WTC11 (cell line): ENCODE results near the gene PLCL2.

ENCODE experiments used
- ESRRA ChIP-seq: sonication (generic); formaldehyde crosslinking; IDR thresholded peaks from 2 replicates; pipeline ENCODE4 v1.8.1; 2022; ENCODE audit warnings: mild to moderate bottlenecking, missing genetic modification reagents, borderline replicate concordance
- FOXK1 ChIP-seq: sonication (generic); formaldehyde crosslinking; IDR thresholded peaks from 2 replicates; pipeline ENCODE4 v1.8.0; 2022; ENCODE audit warnings: mild to moderate bottlenecking, moderate library complexity, missing genetic modification reagents
- PRDM15 ChIP-seq: sonication (generic); formaldehyde crosslinking; IDR thresholded peaks from 2 replicates; pipeline ENCODE4 v1.8.0; 2022; ENCODE audit warnings: missing genetic modification reagents
- TEAD1 ChIP-seq: sonication (generic); formaldehyde crosslinking; IDR thresholded peaks from 2 replicates; pipeline ENCODE4 v1.8.0; 2022; ENCODE audit warnings: mild to moderate bottlenecking, missing genetic modification reagents
- USF1 ChIP-seq: sonication (generic); formaldehyde crosslinking; IDR thresholded peaks from 2 replicates; pipeline ENCODE4 v1.8.0; 2022; ENCODE audit warnings: mild to moderate bottlenecking, missing genetic modification reagents
- ZSCAN18 ChIP-seq: fragments of 250-450 bp; sonication (Bioruptor Pico); IDR thresholded peaks from 2 replicates; pipeline ENCODE4 v2.1.2; 2022; ENCODE audit warnings: mild to moderate bottlenecking, moderate library complexity
- TF ChIP-seq, protein P1 (sequence below): fragments of 200-600 bp; IDR thresholded peaks from 2 replicates; pipeline ENCODE4 v1.8.0; 2022; ENCODE audit warnings: antibody characterized with exemption
- TF ChIP-seq, protein P2 (sequence below): sonication (generic); formaldehyde crosslinking; IDR thresholded peaks from 2 replicates; pipeline ENCODE4 v1.8.1; 2022; ENCODE audit warnings: low read depth, missing genetic modification reagents, borderline replicate concordance

- TF ChIP-seq FOXK1 (CRISPR knock-in tag) (no peak), PRDM15 (no peak), TEAD1 (CRISPR knock-in tag) (no peak), ZSCAN18 (CRISPR knock-in tag) (no peak), USF1 (CRISPR knock-in tag) (no peak), ESRRA (CRISPR knock-in tag) (no peak)
- TF ChIP-seq, protein P1, sequence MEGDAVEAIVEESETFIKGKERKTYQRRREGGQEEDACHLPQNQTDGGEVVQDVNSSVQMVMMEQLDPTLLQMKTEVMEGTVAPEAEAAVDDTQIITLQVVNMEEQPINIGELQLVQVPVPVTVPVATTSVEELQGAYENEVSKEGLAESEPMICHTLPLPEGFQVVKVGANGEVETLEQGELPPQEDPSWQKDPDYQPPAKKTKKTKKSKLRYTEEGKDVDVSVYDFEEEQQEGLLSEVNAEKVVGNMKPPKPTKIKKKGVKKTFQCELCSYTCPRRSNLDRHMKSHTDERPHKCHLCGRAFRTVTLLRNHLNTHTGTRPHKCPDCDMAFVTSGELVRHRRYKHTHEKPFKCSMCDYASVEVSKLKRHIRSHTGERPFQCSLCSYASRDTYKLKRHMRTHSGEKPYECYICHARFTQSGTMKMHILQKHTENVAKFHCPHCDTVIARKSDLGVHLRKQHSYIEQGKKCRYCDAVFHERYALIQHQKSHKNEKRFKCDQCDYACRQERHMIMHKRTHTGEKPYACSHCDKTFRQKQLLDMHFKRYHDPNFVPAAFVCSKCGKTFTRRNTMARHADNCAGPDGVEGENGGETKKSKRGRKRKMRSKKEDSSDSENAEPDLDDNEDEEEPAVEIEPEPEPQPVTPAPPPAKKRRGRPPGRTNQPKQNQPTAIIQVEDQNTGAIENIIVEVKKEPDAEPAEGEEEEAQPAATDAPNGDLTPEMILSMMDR = no peak
- TF ChIP-seq, protein P2, sequence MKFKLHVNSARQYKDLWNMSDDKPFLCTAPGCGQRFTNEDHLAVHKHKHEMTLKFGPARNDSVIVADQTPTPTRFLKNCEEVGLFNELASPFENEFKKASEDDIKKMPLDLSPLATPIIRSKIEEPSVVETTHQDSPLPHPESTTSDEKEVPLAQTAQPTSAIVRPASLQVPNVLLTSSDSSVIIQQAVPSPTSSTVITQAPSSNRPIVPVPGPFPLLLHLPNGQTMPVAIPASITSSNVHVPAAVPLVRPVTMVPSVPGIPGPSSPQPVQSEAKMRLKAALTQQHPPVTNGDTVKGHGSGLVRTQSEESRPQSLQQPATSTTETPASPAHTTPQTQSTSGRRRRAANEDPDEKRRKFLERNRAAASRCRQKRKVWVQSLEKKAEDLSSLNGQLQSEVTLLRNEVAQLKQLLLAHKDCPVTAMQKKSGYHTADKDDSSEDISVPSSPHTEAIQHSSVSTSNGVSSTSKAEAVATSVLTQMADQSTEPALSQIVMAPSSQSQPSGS (CRISPR knock-in tag) = no peak
Observed at GRCh38 chr3:17074559-17074958, 189.8 kb downstream of the PLCL2 start.
